K562 (cell line): ENCODE measurements around the gene WASF2. TPM values are rescaled to one million over a fixed set of nuclear protein-coding genes. Genes with fewer than 3 reads are reported as not detected.

Experiments used
- CBX8 ChIP-seq: fragments of 200-600 bp; sonication (generic); IDR thresholded peaks from 2 replicates; pipeline ENCODE4 v1.6.1; 2012; ENCODE audit warnings: borderline replicate concordance, mixed run types, low read depth, mild to moderate bottlenecking, moderate library complexity, mixed read lengths, low read length, control low read depth, inconsistent platforms; ENCODE audit not compliant: poor library complexity, severe bottlenecking; ENCODE audit errors: extremely low read depth
- CUX1 ChIP-seq: fragments of 200-800 bp; sonication (Bioruptor generic); IDR thresholded peaks from 2 replicates; pipeline ENCODE4 v1.6.1; 2016; ENCODE audit warnings: missing genetic modification characterization, missing compliant biosample characterization
- DPF2 ChIP-seq: fragments of 450-650 bp; IDR thresholded peaks from 2 replicates; pipeline ENCODE4 v1.6.1; 2016
- HCFC1 ChIP-seq: IDR thresholded peaks from 2 replicates; pipeline ENCODE4 v1.6.1; 2012; ENCODE audit warnings: low read depth, low read length, improper control_type of control experiment
- KAT7 ChIP-seq: sonication (generic); formaldehyde crosslinking; IDR thresholded peaks from 2 replicates; pipeline ENCODE4 v1.8.0; 2022; ENCODE audit warnings: missing genetic modification reagents, mild to moderate bottlenecking, borderline replicate concordance
- KDM4B ChIP-seq, 2 experiments: fragments of 450-650 bp in 1 of 2; sonication (generic) in 1 of 2; IDR thresholded peaks; 2 replicates each; pipeline ENCODE4 v1.6.1; 2016 to 2017; ENCODE audit warnings: borderline replicate concordance in 2 of 2, antibody characterized with exemption in 1 of 2, low read depth in 1 of 2, mild to moderate bottlenecking in 1 of 2
- NKRF ChIP-seq: fragments of 450-650 bp; IDR thresholded peaks from 2 replicates; pipeline ENCODE4 v1.6.1; 2016; ENCODE audit warnings: borderline replicate concordance
- PRMT5 ChIP-seq: sonication (generic); formaldehyde crosslinking; IDR thresholded peaks from 2 replicates; pipeline ENCODE4 v1.5.0; 2020; ENCODE audit warnings: missing genetic modification reagents
- RUNX1 ChIP-seq: sonication (generic); IDR thresholded peaks from 2 replicates; pipeline ENCODE4 v1.6.1; 2016; ENCODE audit warnings: antibody characterized with exemption, low read depth
- TARDBP ChIP-seq: fragments of 450-650 bp; IDR thresholded peaks from 2 replicates; pipeline ENCODE4 v1.6.1; 2016
- U2AF2 ChIP-seq: fragments of 200-400 bp; formaldehyde crosslinking; optimal IDR thresholded peaks from 2 replicates; pipeline ENCODE3; 2017; ENCODE audit warnings: low read depth, mild to moderate bottlenecking, low read length
- XRCC4 ChIP-seq: IDR thresholded peaks from one replicate; pipeline ENCODE4 v1.6.1; 2011; ENCODE audit not compliant: insufficient read depth, insufficient read length; ENCODE audit errors: extremely low read depth
- ZC3H8 ChIP-seq: fragments of 450-650 bp; IDR thresholded peaks from 2 replicates; pipeline ENCODE4 v1.6.1; 2017
- ZKSCAN8 ChIP-seq: fragments of 200-800 bp; sonication (Bioruptor generic); IDR thresholded peaks from 2 replicates; pipeline ENCODE4 v1.6.1; 2016; ENCODE audit warnings: missing genetic modification characterization, missing compliant biosample characterization
- ZNF239 ChIP-seq: fragments of 250-450 bp; sonication (Bioruptor Pico); IDR thresholded peaks from 2 replicates; pipeline ENCODE4 v1.4.0; 2020; ENCODE audit warnings: mild to moderate bottlenecking
- polyA plus RNA-seq, 8 experiments: library from polyadenylated mRNA; depleted of rRNA in 4 of 8; stranded (reverse) in 5 of 8; unstranded in 3 of 8; fragments of >200 nt; fragmentation: Nextera tagmentation in 2 of 8; fragmentation: Illumina TruSeq in 1 of 8; extraction: Ambion mirVana in 2 of 8; extraction: Trizol in 1 of 8; gene quantifications; 2 replicates each; pipeline versions ENCODE4 v1.2.1 to v1.2.3, GENCODE V29; 2011 to 2014; ENCODE audit warnings: inconsistent platforms in 1 of 8, missing spikeins in 1 of 8
- total RNA-seq, 7 experiments: library from RNA; depleted of rRNA in 6 of 7; stranded (reverse); fragments of >200 nt in 6 of 7; fragmentation: Illumina TruSeq in 2 of 7; extraction: Trizol in 2 of 7; gene quantifications; 2 replicates each; pipeline versions ENCODE4 v1.2.1 to v1.2.3, GENCODE V29; 2011 to 2021; ENCODE audit warnings: low replicate concordance in 1 of 7
- TF ChIP-seq, protein P1 (sequence below): fragments of 450-650 bp; IDR thresholded peaks from 2 replicates; pipeline ENCODE4 v1.6.1; 2018; ENCODE audit not compliant: partially characterized antibody

WASF2 gene
- total and polyA plus RNA-seq, 9 of the 15 experiments (the other 6 are each of a cell fraction or from before 2014, with no cell fraction given) = 8.2 to 163 (median 31.2) TPM

GRCh38 chr1:27489973-27490741, at the start of gene WASF2 (continued):
- TF ChIP-seq, protein P1, sequence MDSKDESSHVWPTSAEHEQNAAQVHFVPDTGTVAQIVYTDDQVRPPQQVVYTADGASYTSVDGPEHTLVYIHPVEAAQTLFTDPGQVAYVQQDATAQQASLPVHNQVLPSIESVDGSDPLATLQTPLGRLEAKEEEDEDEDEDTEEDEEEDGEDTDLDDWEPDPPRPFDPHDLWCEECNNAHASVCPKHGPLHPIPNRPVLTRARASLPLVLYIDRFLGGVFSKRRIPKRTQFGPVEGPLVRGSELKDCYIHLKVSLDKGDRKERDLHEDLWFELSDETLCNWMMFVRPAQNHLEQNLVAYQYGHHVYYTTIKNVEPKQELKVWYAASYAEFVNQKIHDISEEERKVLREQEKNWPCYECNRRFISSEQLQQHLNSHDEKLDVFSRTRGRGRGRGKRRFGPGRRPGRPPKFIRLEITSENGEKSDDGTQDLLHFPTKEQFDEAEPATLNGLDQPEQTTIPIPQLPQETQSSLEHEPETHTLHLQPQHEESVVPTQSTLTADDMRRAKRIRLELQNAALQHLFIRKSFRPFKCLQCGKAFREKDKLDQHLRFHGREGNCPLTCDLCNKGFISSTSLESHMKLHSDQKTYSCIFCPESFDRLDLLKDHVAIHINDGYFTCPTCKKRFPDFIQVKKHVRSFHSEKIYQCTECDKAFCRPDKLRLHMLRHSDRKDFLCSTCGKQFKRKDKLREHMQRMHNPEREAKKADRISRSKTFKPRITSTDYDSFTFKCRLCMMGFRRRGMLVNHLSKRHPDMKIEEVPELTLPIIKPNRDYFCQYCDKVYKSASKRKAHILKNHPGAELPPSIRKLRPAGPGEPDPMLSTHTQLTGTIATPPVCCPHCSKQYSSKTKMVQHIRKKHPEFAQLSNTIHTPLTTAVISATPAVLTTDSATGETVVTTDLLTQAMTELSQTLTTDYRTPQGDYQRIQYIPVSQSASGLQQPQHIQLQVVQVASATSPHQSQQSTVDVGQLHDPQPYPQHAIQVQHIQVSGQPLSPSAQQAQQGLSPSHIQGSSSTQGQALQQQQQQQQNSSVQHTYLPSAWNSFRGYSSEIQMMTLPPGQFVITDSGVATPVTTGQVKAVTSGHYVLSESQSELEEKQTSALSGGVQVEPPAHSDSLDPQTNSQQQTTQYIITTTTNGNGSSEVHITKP = peak; percentile 100
- no peak for TF ChIP-seq NKRF
- TF ChIP-seq XRCC4 = no peak
- TF ChIP-seq PRMT5 = no peak
- no peak for TF ChIP-seq ZC3H8
- TF ChIP-seq ZKSCAN8 = no peak
- TF ChIP-seq CUX1 (CRISPR knock-in tag) = no peak
- TF ChIP-seq RUNX1 = no peak
- TF ChIP-seq ZNF239 (CRISPR knock-in tag) = peak; percentile 43; the same call in 1 of the 2 replicates
- peak; percentile 91 for TF ChIP-seq DPF2
- TF ChIP-seq HCFC1 = no peak; the same call in none of the 2 replicates
- TF ChIP-seq KAT7 (CRISPR knock-in tag) = no peak
- no peak for TF ChIP-seq U2AF2
- no peak; the same call in 1 of the 2 replicates for TF ChIP-seq TARDBP
- no peak; a peak in 1 of 4 replicates for TF ChIP-seq KDM4B (IDR thresholded peaks at IDR 0.05; ENCODE audit: borderline replicate concordance in 2 of 2, low read depth in 1 of 2)
- no peak for TF ChIP-seq CBX8
